ENCODE measurements around the gene GRID2.

- TF ChIP-seq CTCF (conservative IDR thresholded peaks at IDR 0.05): no peak
- TF ChIP-seq ZFX (IDR thresholded peaks at IDR 0.05): no peak
Measured at GRCh38 chr4:92809381-92809780, 505.6 kb downstream of the GRID2 start.
